Endothelial cell of umbilical vein (primary cell): ENCODE results near the gene HDGFL2. TPM values are rescaled to one million over a fixed set of nuclear protein-coding genes. Genes with fewer than 3 reads are reported as not detected.

Source experiments
- BruUV-seq: library from RNA; stranded (reverse); fragments of 400-500 nt; replicated peaks from 2 replicates; lab custom pipeline; 2021; lab: Mats Ljungman, UMichigan
- CTCF ChIA-PET: fragments of 300-600, 350-600 bp; sonication (Branson Sonifier 250); formaldehyde crosslinking; loops from one replicate; lab custom pipeline; 2021; ENCODE audit warnings: antibody characterized with exemption, inconsistent platforms; lab: Charles Lee
- POLR2A ChIA-PET: fragments of 300-600, 350-600 bp; sonication (Branson Sonifier 250); formaldehyde crosslinking; loops from one replicate; lab custom pipeline; 2021; ENCODE audit warnings: antibody characterized with exemption, inconsistent platforms; lab: Charles Lee
- DNase-seq: peaks from one replicate; pipeline ENCODE4 v3.0.0-alpha.2; 2011; ENCODE audit warnings: low read depth, low spot score
- FAIRE-seq: peaks from 2 replicates; lab custom pipeline; 2011; peaks lifted over from hg19 to GRCh38; lab: Jason Lieb, UNC
- H2AFZ ChIP-seq: 2 replicates; pipeline ENCODE4 v1.6.0; 2012; ENCODE audit warnings: low read depth, low read length, control low read depth, inconsistent platforms
- H3K27ac ChIP-seq: 2 replicates; pipeline ENCODE4 v1.5.1; 2011; ENCODE audit warnings: low read depth, mild to moderate bottlenecking, control low read depth, low read length, moderate library complexity; ENCODE audit not compliant: insufficient read depth
- H3K27me3 ChIP-seq, 2 experiments: 2 replicates each; pipeline versions ENCODE4 v1.6.0 to v1.6.1; 2011; ENCODE audit warnings: low read length in 2 of 2, mixed read lengths in 1 of 2; ENCODE audit not compliant: control insufficient read depth in 2 of 2, insufficient read depth in 2 of 2
- H3K36me3 ChIP-seq, 2 experiments: 2 replicates in 1 of 2; 3 replicates in 1 of 2; pipeline ENCODE4 v1.5.1; 2011; ENCODE audit warnings: low read length in 2 of 2, mild to moderate bottlenecking in 1 of 2, moderate library complexity in 1 of 2; ENCODE audit not compliant: control insufficient read depth in 2 of 2, insufficient read depth in 2 of 2; ENCODE audit errors: extremely low read depth in 1 of 2
- H3K4me1 ChIP-seq: 3 replicates; pipeline ENCODE4 v1.5.1; 2011; ENCODE audit warnings: mild to moderate bottlenecking, low read length; ENCODE audit not compliant: control insufficient read depth, insufficient read depth; ENCODE audit errors: extremely low read depth
- H3K4me2 ChIP-seq: 2 replicates; pipeline ENCODE4 v1.6.1; 2011; ENCODE audit warnings: low read length, control low read depth, mixed read lengths; ENCODE audit not compliant: insufficient read depth
- H3K4me3 ChIP-seq, 3 experiments: fragments of 200-600 bp in 1 of 3; sonication (generic), shearing (Covaris generic) in 1 of 3; replicated peaks in 1 of 3; 2 replicates each; pipeline ENCODE4 v1.5.1; 2011 to 2016; ENCODE audit warnings: control low read depth in 3 of 3, low read length in 3 of 3, mild to moderate bottlenecking in 2 of 3, inconsistent platforms in 1 of 3, low read depth in 1 of 3, moderate library complexity in 1 of 3; ENCODE audit not compliant: insufficient read depth in 1 of 3
- H3K79me2 ChIP-seq: 2 replicates; pipeline ENCODE4 v1.6.0; 2012; ENCODE audit warnings: low read length, inconsistent platforms; ENCODE audit not compliant: control insufficient read depth, insufficient read depth
- H3K9ac ChIP-seq: replicated peaks from 2 replicates; pipeline ENCODE3; 2011; ENCODE audit warnings: low read length, control low read depth; ENCODE audit not compliant: insufficient read depth; ENCODE audit errors: extremely low read depth
- H3K9me1 ChIP-seq: replicated peaks from 3 replicates; pipeline ENCODE4 v1.6.0; 2011; ENCODE audit warnings: mild to moderate bottlenecking, low read length; ENCODE audit not compliant: control insufficient read depth, insufficient read depth; ENCODE audit errors: extremely low read depth
- H3K9me3 ChIP-seq: replicated peaks from 2 replicates; pipeline ENCODE4 v1.5.1; 2012; ENCODE audit warnings: low read length, inconsistent platforms; ENCODE audit not compliant: control insufficient read depth, insufficient read depth
- H4K20me1 ChIP-seq: replicated peaks from 2 replicates; pipeline ENCODE3; 2011; ENCODE audit warnings: mild to moderate bottlenecking, low read length; ENCODE audit not compliant: control insufficient read depth, insufficient read depth; ENCODE audit errors: extremely low read depth
- EZH2 ChIP-seq: IDR thresholded peaks from 2 replicates; pipeline ENCODE4 v1.6.1; 2012; ENCODE audit warnings: borderline replicate concordance, low read depth, mild to moderate bottlenecking, moderate library complexity, low read length, inconsistent platforms; ENCODE audit not compliant: severe bottlenecking
- FOS ChIP-seq: IDR thresholded peaks from 2 replicates; pipeline ENCODE4 v1.6.1; 2011; ENCODE audit warnings: mild to moderate bottlenecking, low read length, moderate library complexity, borderline replicate concordance; ENCODE audit not compliant: insufficient read depth
- GATA2 ChIP-seq: IDR thresholded peaks from 2 replicates; pipeline ENCODE4 v1.7.0; 2011; ENCODE audit warnings: low read depth, mild to moderate bottlenecking, moderate library complexity, mixed read lengths, low read length; ENCODE audit not compliant: insufficient read length, insufficient read depth
- JUN ChIP-seq: IDR thresholded peaks from 2 replicates; pipeline ENCODE4 v1.6.1; 2011; ENCODE audit warnings: borderline replicate concordance, low read depth; ENCODE audit not compliant: insufficient read length, insufficient read depth
- POLR2A ChIP-seq: IDR thresholded peaks from 2 replicates; pipeline ENCODE4 v1.6.1; 2012; ENCODE audit warnings: low read depth, mild to moderate bottlenecking, control low read depth, low read length
- dilution Hi-C: fragments of 300-500 bp; cut with MboI; formaldehyde crosslinking; loops from one replicate; pipeline ENCODE4 v1.15.0; 2019; ENCODE audit warnings: low sequenced_read_pairs; ENCODE audit not compliant: extremely low pct_ligation_motif_present
- intact Hi-C: fragments of 100-400 bp; cut with micrococcal nuclease; formaldehyde crosslinking; loops from one replicate; pipeline ENCODE4 v1.10.0; 2022
- polyA plus RNA-seq, 4 experiments: library from polyadenylated mRNA; depleted of rRNA in 3 of 4; stranded (reverse) in 3 of 4; unstranded in 1 of 4; fragments of >200 nt; gene quantifications; 2 replicates each; pipeline versions ENCODE4 v1.2.1 to v1.2.3, GENCODE V29; 2011 to 2012; ENCODE audit warnings: missing spikeins in 1 of 4
- total RNA-seq: library from RNA; stranded (reverse); gene quantifications from 2 replicates; pipeline ENCODE4 v1.2.3, GENCODE V29; 2021
- TF ChIP-seq, protein P1 (sequence below): IDR thresholded peaks from 2 replicates; pipeline ENCODE4 v1.6.1; 2011; ENCODE audit not compliant: insufficient read depth, insufficient read length
- TF ChIP-seq, protein P2 (sequence below), 2 donors: IDR thresholded peaks; 1 replicate in 1 of 2; 2 replicates in 1 of 2; pipeline ENCODE4 v1.5.1; 2011; ENCODE audit warnings: low read length in 2 of 2, mild to moderate bottlenecking in 2 of 2, moderate library complexity in 2 of 2, control low read depth in 1 of 2, inconsistent platforms in 1 of 2, low read depth in 1 of 2; ENCODE audit not compliant: insufficient read depth in 1 of 2; ENCODE audit errors: extremely low read depth in 1 of 2

The HDGFL2 gene
- total and polyA plus RNA-seq, 2 donors (not counting 3 experiments of a cell fraction or from before 2014, with no cell fraction given): 39.1 to 79.6 TPM

DNA sequence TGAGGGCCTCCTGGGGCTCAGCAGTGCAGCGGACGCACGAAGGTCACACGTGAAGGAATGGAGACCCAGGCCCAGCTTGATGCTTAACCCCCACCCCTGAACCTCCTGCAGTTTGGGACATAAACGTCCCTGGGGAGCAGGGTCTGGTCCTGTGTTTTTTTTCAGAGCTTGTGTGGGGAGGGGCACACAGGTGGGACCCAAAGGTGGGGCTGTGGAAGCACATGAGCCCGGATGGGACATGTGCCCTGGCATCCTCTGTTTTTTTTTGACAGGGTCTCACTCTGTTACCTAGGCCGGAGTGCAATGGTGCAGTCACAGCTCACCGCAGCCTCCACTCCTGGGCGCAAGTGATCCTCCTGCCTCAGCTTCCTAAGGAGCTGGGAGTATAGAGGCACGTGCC lies 35.0 kb upstream of the HDGFL2 start:
- no peak overlapping the region for H3K27ac ChIP-seq
- no peaks in the 10 kb centered on the region for H4K20me1 ChIP-seq
- TF ChIP-seq EZH2: no peak
- TF ChIP-seq, protein P1, sequence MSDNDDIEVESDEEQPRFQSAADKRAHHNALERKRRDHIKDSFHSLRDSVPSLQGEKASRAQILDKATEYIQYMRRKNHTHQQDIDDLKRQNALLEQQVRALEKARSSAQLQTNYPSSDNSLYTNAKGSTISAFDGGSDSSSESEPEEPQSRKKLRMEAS: no peak
- TF ChIP-seq GATA2: no peak
- TF ChIP-seq POLR2A: no peak
- TF ChIP-seq, protein P2, sequence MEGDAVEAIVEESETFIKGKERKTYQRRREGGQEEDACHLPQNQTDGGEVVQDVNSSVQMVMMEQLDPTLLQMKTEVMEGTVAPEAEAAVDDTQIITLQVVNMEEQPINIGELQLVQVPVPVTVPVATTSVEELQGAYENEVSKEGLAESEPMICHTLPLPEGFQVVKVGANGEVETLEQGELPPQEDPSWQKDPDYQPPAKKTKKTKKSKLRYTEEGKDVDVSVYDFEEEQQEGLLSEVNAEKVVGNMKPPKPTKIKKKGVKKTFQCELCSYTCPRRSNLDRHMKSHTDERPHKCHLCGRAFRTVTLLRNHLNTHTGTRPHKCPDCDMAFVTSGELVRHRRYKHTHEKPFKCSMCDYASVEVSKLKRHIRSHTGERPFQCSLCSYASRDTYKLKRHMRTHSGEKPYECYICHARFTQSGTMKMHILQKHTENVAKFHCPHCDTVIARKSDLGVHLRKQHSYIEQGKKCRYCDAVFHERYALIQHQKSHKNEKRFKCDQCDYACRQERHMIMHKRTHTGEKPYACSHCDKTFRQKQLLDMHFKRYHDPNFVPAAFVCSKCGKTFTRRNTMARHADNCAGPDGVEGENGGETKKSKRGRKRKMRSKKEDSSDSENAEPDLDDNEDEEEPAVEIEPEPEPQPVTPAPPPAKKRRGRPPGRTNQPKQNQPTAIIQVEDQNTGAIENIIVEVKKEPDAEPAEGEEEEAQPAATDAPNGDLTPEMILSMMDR (IDR thresholded peaks at IDR 0.05; ENCODE audit: extremely low read depth in 1 of 2, insufficient read depth in 1 of 2, low read depth in 1 of 2, low read length in 2 of 2): no peak
- no peak for TF ChIP-seq JUN
- TF ChIP-seq FOS: no peak
- FAIRE-seq: no peak
- H3K27me3 ChIP-seq: no peaks in the 10 kb centered on the region
- no peak overlapping the region for H3K4me3 ChIP-seq
- DNase-seq: no peak
- no peaks in the 10 kb centered on the region for H3K9me3 ChIP-seq
- no peak overlapping the region for H2AFZ ChIP-seq
- H3K4me1 ChIP-seq: no peaks in the 10 kb centered on the region
- dilution Hi-C loops (no loop called here), intact Hi-C loops (no loop called here)
- no peak overlapping the region for H3K9ac ChIP-seq
- CTCF ChIA-PET: no interaction called here
- H3K79me2 ChIP-seq: no peaks in the 10 kb centered on the region
- no peak overlapping the region for H3K4me2 ChIP-seq
- POLR2A ChIA-PET: no interaction called here
- peaks cover 5% of the 10 kb centered on the region in 2 experiments for H3K36me3 ChIP-seq
- H3K9me1 ChIP-seq: no peaks in the 10 kb centered on the region
- BruUV-seq: no TSS peak
